Endothelial cell of umbilical vein (primary cell): Measurements from ENCODE around the gene FAM222B.
"Not testable (repeated sequence)": the region's sequence is repeated elsewhere in the genome, so short reads cannot be mapped to it uniquely, and the experiment has no call there.

ENCODE experiments used
- EZH2 ChIP-seq: IDR thresholded peaks from 2 replicates; pipeline ENCODE4 v1.6.1; 2012; ENCODE audit warnings: borderline replicate concordance, low read depth, mild to moderate bottlenecking, moderate library complexity, low read length, inconsistent platforms; ENCODE audit not compliant: severe bottlenecking
- MYC ChIP-seq: IDR thresholded peaks from one replicate; pipeline ENCODE4 v1.6.1; 2011; ENCODE audit warnings: mild to moderate bottlenecking, low read depth, low read length
- POLR2A ChIP-seq: IDR thresholded peaks from 2 replicates; pipeline ENCODE4 v1.6.1; 2012; ENCODE audit warnings: low read depth, mild to moderate bottlenecking, control low read depth, low read length
- POLR2AphosphoS5 ChIP-seq: IDR thresholded peaks from 2 replicates; pipeline ENCODE4 v1.6.1; 2012; ENCODE audit warnings: low read depth, mild to moderate bottlenecking, control low read depth, low read length, moderate library complexity; ENCODE audit not compliant: insufficient read depth
- TF ChIP-seq, protein P1 (sequence below), 2 donors: IDR thresholded peaks; 1 replicate in 1 of 2; 2 replicates in 1 of 2; pipeline ENCODE4 v1.5.1; 2011; ENCODE audit warnings: low read length in 2 of 2, mild to moderate bottlenecking in 2 of 2, moderate library complexity in 2 of 2, control low read depth in 1 of 2, inconsistent platforms in 1 of 2, low read depth in 1 of 2; ENCODE audit not compliant: insufficient read depth in 1 of 2; ENCODE audit errors: extremely low read depth in 1 of 2
- TF ChIP-seq, protein P2 (sequence below): IDR thresholded peaks from 2 replicates; pipeline ENCODE4 v1.6.1; 2011; ENCODE audit not compliant: insufficient read depth, insufficient read length

DNA sequence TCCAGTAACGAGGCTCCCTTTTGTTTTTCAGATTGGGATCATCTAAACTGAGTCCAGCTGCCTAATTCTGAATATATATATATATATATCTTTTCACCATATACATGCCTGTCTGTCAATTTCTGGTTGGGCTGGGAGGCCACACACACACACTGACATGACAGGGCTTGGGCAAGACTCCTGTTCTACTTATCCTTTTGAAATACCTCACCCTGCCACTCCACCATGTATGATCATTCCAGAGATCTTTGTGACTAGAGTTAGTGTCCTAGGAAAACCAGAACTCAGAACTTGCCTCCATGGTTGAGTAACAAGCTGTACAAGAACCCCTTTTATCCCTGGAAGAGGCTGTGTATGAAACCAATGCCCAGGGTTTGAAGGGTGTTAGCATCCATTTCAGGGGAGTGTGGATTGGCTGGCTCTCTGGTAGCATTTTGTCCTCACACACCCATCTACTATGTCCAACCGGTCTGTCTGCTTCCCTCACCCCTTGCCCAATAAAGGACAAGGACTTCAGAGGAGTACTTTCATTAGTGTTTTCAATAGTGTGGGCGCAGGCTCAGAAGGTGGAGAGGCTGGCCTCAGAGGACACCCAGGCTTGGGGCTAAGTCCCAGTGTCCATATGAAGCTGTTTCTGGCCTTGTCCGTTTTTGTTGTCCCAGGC, 118.6 kb downstream of the FAM222B start:
- not testable (repeated sequence) for TF ChIP-seq POLR2A, EZH2, MYC, POLR2AphosphoS5
- TF ChIP-seq, protein P1, sequence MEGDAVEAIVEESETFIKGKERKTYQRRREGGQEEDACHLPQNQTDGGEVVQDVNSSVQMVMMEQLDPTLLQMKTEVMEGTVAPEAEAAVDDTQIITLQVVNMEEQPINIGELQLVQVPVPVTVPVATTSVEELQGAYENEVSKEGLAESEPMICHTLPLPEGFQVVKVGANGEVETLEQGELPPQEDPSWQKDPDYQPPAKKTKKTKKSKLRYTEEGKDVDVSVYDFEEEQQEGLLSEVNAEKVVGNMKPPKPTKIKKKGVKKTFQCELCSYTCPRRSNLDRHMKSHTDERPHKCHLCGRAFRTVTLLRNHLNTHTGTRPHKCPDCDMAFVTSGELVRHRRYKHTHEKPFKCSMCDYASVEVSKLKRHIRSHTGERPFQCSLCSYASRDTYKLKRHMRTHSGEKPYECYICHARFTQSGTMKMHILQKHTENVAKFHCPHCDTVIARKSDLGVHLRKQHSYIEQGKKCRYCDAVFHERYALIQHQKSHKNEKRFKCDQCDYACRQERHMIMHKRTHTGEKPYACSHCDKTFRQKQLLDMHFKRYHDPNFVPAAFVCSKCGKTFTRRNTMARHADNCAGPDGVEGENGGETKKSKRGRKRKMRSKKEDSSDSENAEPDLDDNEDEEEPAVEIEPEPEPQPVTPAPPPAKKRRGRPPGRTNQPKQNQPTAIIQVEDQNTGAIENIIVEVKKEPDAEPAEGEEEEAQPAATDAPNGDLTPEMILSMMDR (IDR thresholded peaks at IDR 0.05; ENCODE audit: extremely low read depth in 1 of 2, insufficient read depth in 1 of 2, low read depth in 1 of 2, low read length in 2 of 2) = not testable (repeated sequence)
- TF ChIP-seq, protein P2, sequence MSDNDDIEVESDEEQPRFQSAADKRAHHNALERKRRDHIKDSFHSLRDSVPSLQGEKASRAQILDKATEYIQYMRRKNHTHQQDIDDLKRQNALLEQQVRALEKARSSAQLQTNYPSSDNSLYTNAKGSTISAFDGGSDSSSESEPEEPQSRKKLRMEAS = not testable (repeated sequence)
